ENCODE data around the gene ASCC2.

- TF ChIP-seq EZH2 (IDR thresholded peaks at IDR 0.05; ENCODE audit: insufficient read depth, poor library complexity, severe bottlenecking) (no peak), EZH2phosphoT487 (IDR thresholded peaks at IDR 0.05; ENCODE audit: insufficient read depth, low read depth) (no peak)
Measured at GRCh38 chr22:29820961-29821290, 17.1 kb downstream of the ASCC2 start.

All from GM23248 (cell line).